ENCODE measurements around the gene PTPRQ.
"Not testable (repeated sequence)": the region's sequence is repeated elsewhere in the genome, so short reads cannot be mapped to it uniquely, and the experiment has no call there.

Gene PTPRQ

GRCh38 chr12:80472911-80473500, 29.0 kb downstream of the PTPRQ start:
- no peak for DNase-seq (ENCODE audit: low read depth in 2 of 2)

- DNase-seq (ENCODE audit: low read depth in 2 of 2) = not testable (repeated sequence)
Observed at GRCh38 chr12:80477521-80478145, 33.6 kb downstream of the PTPRQ start.

GRCh38 chr12:80484746-80485145, 40.7 kb downstream of the PTPRQ start:
- no peak for DNase-seq (ENCODE audit: low read depth in 2 of 2)

- DNase-seq (ENCODE audit: low read depth in 2 of 2) = no peak
Observed at GRCh38 chr12:80485222-80485987, 41.4 kb downstream of the PTPRQ start.

GRCh38 chr12:80490329-80490728, 46.3 kb downstream of the PTPRQ start:
- DNase-seq (ENCODE audit: low read depth in 2 of 2) = no peak

GRCh38 chr12:80491166-80491565, 47.1 kb downstream of the PTPRQ start:
- DNase-seq (ENCODE audit: low read depth in 2 of 2) = no peak

GRCh38 chr12:80493466-80493865, 49.4 kb downstream of the PTPRQ start:
- DNase-seq (ENCODE audit: low read depth in 2 of 2) = no peak

- no peak for DNase-seq (ENCODE audit: low read depth in 2 of 2)
Observed at GRCh38 chr12:80494836-80495235, 50.8 kb downstream of the PTPRQ start.

- DNase-seq (ENCODE audit: low read depth in 2 of 2) = no peak
Observed at GRCh38 chr12:80498059-80498728, 54.2 kb downstream of the PTPRQ start.

- DNase-seq (ENCODE audit: low read depth in 2 of 2) = no peak
Observed at GRCh38 chr12:80504389-80505163, 60.5 kb downstream of the PTPRQ start.

GRCh38 chr12:80509781-80510556, 65.9 kb downstream of the PTPRQ start:
- no peak for DNase-seq (ENCODE audit: low read depth in 2 of 2)

- DNase-seq (ENCODE audit: low read depth in 2 of 2) = no peak
Observed at GRCh38 chr12:80512781-80513180, 68.7 kb downstream of the PTPRQ start.

- DNase-seq (ENCODE audit: low read depth in 2 of 2) = no peak
Observed at GRCh38 chr12:80513211-80513610, 69.2 kb downstream of the PTPRQ start.

- no peak for DNase-seq (ENCODE audit: low read depth in 2 of 2)
Observed at GRCh38 chr12:80517655-80518054, 73.6 kb downstream of the PTPRQ start.

GRCh38 chr12:80531646-80532045, 87.6 kb downstream of the PTPRQ start:
- no peak for DNase-seq (ENCODE audit: low read depth in 2 of 2)

- DNase-seq (ENCODE audit: low read depth in 2 of 2) = no peak
Observed at GRCh38 chr12:80539029-80539428, 95.0 kb downstream of the PTPRQ start.

- DNase-seq (ENCODE audit: low read depth in 2 of 2) = no peak
Observed at GRCh38 chr12:80549298-80549697, 105.3 kb downstream of the PTPRQ start.

GRCh38 chr12:80551897-80552296, 107.9 kb downstream of the PTPRQ start:
- DNase-seq (ENCODE audit: low read depth in 2 of 2) = no peak

GRCh38 chr12:80553316-80553715, 109.3 kb downstream of the PTPRQ start:
- no peak for DNase-seq (ENCODE audit: low read depth in 2 of 2)

- no peak for DNase-seq (ENCODE audit: low read depth in 2 of 2)
Observed at GRCh38 chr12:80556566-80556965, 112.5 kb downstream of the PTPRQ start.

GRCh38 chr12:80559766-80560165, 115.7 kb downstream of the PTPRQ start:
- no peak for DNase-seq (ENCODE audit: low read depth in 2 of 2)

All from activated CD8-positive, alpha-beta memory T cell treated with anti-CD3 and anti-CD28 coated beads for 4 hours (primary cell).